Measurements from ENCODE around the gene FLRT1. TPM values are rescaled to one million over a fixed set of nuclear protein-coding genes. Genes with fewer than 3 reads are reported as not detected.

Gene FLRT1
- total RNA-seq, 4 donors from 2014 or later, result 0.32 to 1.4 (median 0.90) TPM

DNA sequence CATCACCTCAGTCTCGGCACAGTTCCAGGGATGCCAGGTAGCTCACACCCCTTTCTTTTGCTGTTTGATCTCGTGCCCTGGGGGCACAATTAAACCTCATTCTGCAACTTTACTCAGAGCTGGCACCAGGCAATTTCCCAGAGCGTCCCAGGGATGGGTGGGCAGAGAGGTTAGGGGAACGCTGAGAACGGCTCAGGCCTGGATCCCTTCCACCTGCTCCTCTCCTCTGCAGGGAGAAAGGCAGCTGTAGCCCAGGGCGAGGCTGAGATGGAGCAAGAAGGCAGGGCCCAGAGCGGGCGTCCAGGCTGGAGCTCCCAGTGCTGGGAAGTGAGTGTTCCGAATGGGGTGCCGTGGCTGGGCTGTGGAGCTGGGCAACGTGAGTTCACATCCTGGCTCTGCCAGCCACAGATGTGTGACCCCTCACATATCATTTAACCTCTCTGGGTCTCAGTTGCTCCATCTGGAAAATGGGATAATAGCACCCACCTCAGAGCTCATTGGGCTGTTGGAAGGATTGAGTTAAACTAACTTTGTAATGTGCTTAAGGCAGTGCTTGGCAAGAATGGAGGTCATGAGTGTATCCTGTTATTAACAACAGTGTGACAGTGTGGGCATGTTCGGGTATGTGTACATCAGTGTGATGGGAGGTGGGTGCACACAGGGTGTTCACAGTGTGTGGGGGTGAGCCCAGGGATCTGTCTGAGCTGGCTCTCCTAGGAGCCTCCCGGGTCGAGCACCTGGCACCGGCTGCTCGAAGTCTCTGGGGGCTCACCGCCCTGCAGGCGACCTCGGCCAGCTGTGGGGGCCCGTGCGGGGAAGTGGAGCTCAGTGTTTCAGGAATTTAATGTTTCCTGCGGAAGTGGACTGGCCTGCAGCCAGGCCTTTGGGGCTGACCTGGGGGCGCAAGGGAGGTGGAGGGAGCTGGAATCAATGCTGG, 34.0 kb upstream of the FLRT1 start:
- Histone ChIP-seq H3K4me1 (peaks cover 18 to 28% (median 22%) of the 10 kb centered on the region in 4 donors), H3K36me3 (peaks cover 0 to 12% (median 6%) of the 10 kb centered on the region in 4 donors), H3K4me3 (no peak overlapping the region), H3K27ac (peak overlapping the region in 1 of 4 donors; percentile 8), H3K27me3 (peaks cover 4% of the 10 kb centered on the region), H3K9me3 (no peaks in the 10 kb centered on the region)
- intact Hi-C loops (cut with DNase I; ENCODE audit: low total_unique reads) (loop anchor here (2.0 kb wide), 1 partner anchor 147 kb away; no protein-coding TSS in a partner anchor), in situ Hi-C loops (cut with MboI; ENCODE audit: low pct_ligation_motif_present in 1 of 4, low pct_unique_long_range_greater_than_20kb in 1 of 4, low sequenced_read_pairs in 3 of 4) (loop anchor here in 1 of 4 donors (10.0 kb wide), 1 partner anchor 143 kb away; no protein-coding TSS in a partner anchor)
- TF ChIP-seq POLR2AphosphoS5 (IDR thresholded peaks at IDR 0.05) (no peak), CTCF (IDR thresholded peaks at IDR 0.05) (no peak), EP300 (IDR thresholded peaks at IDR 0.05; ENCODE audit: low read depth) (no peak), POLR2A (IDR thresholded peaks at IDR 0.05) (no peak)
- 73% methylated on average over 23 of the region's 23 CpGs; no CpG with 5 or more reads in 1 of the 2 donors for WGBS, 2 donors (ENCODE audit: low coverage in 1 of 2)
- no peak for DNase-seq

- Histone ChIP-seq H3K27me3 (peaks cover 9% of the 10 kb centered on the region), H3K4me3 (no peak overlapping the region), H3K9me3 (no peaks in the 10 kb centered on the region), H3K36me3 (no peaks in the 10 kb centered on the region), H3K27ac (no peak overlapping the region), H3K4me1 (peaks cover 17 to 37% (median 31%) of the 10 kb centered on the region in 4 donors)
- in situ Hi-C loops (cut with MboI; ENCODE audit: low pct_ligation_motif_present in 1 of 4, low pct_unique_long_range_greater_than_20kb in 1 of 4, low sequenced_read_pairs in 3 of 4) (loop anchor here in 1 of 4 donors (10.0 kb wide), 1 partner anchor 141 kb away; no protein-coding TSS in a partner anchor), intact Hi-C loops (cut with DNase I; ENCODE audit: low total_unique reads) (no loop called here)
- DNase-seq, result no peak
- 80 to 100% methylated on average over 2 to 22 of the region's 23 CpGs for WGBS, 2 donors (ENCODE audit: low coverage in 1 of 2)
- TF ChIP-seq POLR2A (IDR thresholded peaks at IDR 0.05) (no peak), POLR2AphosphoS5 (IDR thresholded peaks at IDR 0.05) (no peak), CTCF (IDR thresholded peaks at IDR 0.05) (no peak)
These were observed 31.7 kb upstream of the FLRT1 start for GRCh38 chr11:64003807-64004589.

DNA sequence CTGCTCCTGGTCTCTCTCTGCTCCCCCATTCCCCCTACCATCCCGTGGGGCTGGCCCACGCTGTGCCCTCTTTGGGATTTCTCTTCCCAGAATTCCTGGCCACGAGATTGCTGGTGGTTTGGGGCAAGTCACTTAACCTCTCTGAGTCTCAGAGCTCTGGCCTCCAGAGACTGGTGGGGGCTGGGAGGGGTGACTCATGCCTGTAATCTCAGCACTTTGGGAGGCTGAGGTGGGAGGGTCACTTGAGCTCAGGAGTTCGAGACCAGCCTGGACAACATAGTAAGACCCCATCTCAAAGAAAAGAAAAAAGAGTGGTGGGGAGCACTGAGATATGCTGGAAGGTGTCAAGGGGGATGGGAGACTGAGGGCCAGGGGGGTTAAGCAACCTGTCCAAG, 31.1 kb upstream of the FLRT1 start:
- intact Hi-C loops (cut with DNase I; ENCODE audit: low total_unique reads), result no loop called here
- no peak overlapping the region for H3K27ac ChIP-seq
- peaks cover 9% of the 10 kb centered on the region for H3K27me3 ChIP-seq
- peaks cover 12 to 31% (median 26%) of the 10 kb centered on the region in 4 donors for H3K4me1 ChIP-seq
- no peak overlapping the region for H3K4me3 ChIP-seq
- no peaks in the 10 kb centered on the region for H3K9me3 ChIP-seq
- in situ Hi-C loops (cut with MboI; ENCODE audit: low pct_ligation_motif_present in 1 of 4, low pct_unique_long_range_greater_than_20kb in 1 of 4, low sequenced_read_pairs in 3 of 4), result loop anchor here in 1 of 4 donors (10.0 kb wide), 1 partner anchor 140 kb away; no protein-coding TSS in a partner anchor
- no peak for DNase-seq
- TF ChIP-seq EP300 (IDR thresholded peaks at IDR 0.05; ENCODE audit: low read depth), result no peak
- TF ChIP-seq CTCF (IDR thresholded peaks at IDR 0.05), result no peak
- no peak for TF ChIP-seq POLR2A (IDR thresholded peaks at IDR 0.05)
- TF ChIP-seq POLR2AphosphoS5 (IDR thresholded peaks at IDR 0.05), result no peak
- 63 to 64% methylated on average over 2 to 4 of the region's 4 CpGs for WGBS, 2 donors (ENCODE audit: low coverage in 1 of 2)
- H3K36me3 ChIP-seq, result no peaks in the 10 kb centered on the region

DNA sequence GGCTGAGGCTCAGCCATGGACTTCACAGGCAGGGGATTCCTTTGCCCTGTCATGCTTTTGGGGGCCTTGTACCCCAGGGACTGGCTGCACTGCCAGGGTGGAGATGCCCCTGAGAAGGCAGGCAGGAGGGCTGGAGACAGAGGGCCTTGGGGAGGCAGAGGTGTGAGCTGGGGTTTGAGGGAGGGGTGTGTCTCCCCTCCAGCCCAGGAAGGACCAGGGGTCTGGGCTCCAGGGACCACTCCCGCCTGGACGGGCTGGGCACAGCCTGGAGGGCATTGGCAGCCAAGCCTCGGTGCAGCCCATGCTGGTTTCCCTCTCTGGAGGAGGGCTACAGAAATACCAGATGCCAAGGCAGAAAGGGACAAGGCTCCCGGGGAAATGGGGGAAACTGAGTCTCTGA, 30.0 kb upstream of the FLRT1 start:
- in situ Hi-C loops (cut with MboI; ENCODE audit: low pct_ligation_motif_present in 1 of 4, low pct_unique_long_range_greater_than_20kb in 1 of 4, low sequenced_read_pairs in 3 of 4) (loop anchor here in 1 of 4 donors (10.0 kb wide), 1 partner anchor 139 kb away; no protein-coding TSS in a partner anchor), intact Hi-C loops (cut with DNase I; ENCODE audit: low total_unique reads) (no loop called here)
- 89% methylated on average over 4 of the region's 4 CpGs; no CpG with 5 or more reads in 1 of the 2 donors for WGBS, 2 donors (ENCODE audit: low coverage in 1 of 2)

More for the DNA sequence above, 30.0 kb upstream of the FLRT1 start:
- DNase-seq, result no peak
- Histone ChIP-seq H3K27me3 (peaks cover 9% of the 10 kb centered on the region), H3K36me3 (no peaks in the 10 kb centered on the region), H3K4me1 (peaks cover 3 to 20% (median 16%) of the 10 kb centered on the region in 4 donors), H3K27ac (no peak overlapping the region), H3K4me3 (no peak overlapping the region), H3K9me3 (no peaks in the 10 kb centered on the region)
- TF ChIP-seq CTCF (IDR thresholded peaks at IDR 0.05) (no peak), POLR2A (IDR thresholded peaks at IDR 0.05) (no peak), POLR2AphosphoS5 (IDR thresholded peaks at IDR 0.05) (no peak), EP300 (IDR thresholded peaks at IDR 0.05; ENCODE audit: low read depth) (no peak)
